IPS-18c (cell line): Measurements from ENCODE around the gene ATP6V1E1.
"Not testable (repeated sequence)": the region's sequence is repeated elsewhere in the genome, so short reads cannot be mapped to it uniquely, and the experiment has no call there.

Experiments used
- H3K4me3 ChIP-seq: 2 replicates; pipeline ENCODE4 v1.7.0; 2013; ENCODE audit warnings: low read depth, mild to moderate bottlenecking, low read length, moderate library complexity; ENCODE audit not compliant: insufficient read depth
- H3K9me3 ChIP-seq: one replicate; pipeline ENCODE4 v1.6.1; 2013; ENCODE audit warnings: mild to moderate bottlenecking, low read length, moderate library complexity; ENCODE audit not compliant: control insufficient read depth, insufficient read depth

Gene ATP6V1E1

DNA sequence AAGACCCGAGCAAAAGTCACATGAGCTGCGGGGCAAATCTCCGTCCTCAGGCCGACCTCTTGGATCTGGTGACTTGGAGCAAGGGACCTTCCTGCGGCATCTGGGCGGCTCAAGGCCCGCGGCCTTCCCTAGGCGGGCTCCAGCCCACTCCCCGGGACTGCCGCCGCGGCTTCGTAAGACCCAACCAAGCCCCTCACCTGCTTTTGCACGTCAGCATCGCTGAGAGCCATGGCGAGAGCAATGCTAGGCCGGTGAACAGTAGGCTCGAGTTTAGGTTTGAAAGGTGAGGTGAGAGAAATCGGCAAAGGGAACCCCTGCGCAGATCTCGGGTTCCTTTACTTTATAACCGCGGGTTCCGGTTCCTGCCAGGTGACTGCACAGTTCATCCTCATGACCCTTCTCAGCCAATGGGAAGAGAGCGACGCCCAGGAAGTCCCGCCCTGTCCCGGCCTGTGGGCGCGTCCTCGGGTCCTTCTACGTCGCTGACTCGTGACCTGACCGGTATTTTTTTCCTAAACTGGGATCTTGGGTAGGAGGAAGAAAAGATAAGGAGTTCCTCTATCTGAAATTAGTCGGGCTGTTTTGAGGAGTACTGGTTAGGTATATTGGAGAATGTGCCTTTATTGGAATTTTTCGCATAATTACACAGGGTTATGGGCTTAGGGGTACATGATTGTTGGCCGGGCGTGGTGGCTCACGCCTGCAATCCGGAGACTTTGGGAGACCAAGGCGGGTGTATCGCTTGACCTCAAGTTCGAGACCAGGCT, at the start of gene ATP6V1E1:
TSS of gene ATP6V1E1 (minus strand) at position 344 of the 767 bp plus-strand sequence. CDS start at position 230, 114 bp downstream.
- Histone ChIP-seq H3K4me3 (peak within 1 kb of the TSS; percentile 92), H3K9me3 (no peaks in the 10 kb centered on the region)

DNA sequence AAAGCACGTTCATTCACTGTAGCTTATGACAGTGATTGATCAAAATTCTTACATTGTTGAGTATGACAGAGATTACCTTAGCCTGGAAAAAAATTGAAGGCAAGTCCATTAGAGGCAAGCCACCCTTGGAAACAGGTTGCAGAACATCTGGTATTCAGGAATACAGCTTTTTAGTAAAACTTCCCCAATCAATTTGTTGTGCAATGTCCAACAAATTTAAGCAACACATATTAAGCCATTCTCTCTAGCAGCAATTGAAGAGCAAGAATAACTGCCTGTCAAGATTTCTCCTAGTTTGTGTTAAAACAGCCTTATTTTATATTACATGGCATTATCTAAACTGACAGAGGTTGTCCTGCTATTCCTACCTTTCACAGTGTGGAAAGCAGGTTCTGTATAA, 47.0 kb upstream of the ATP6V1E1 start:
- H3K9me3 ChIP-seq: no peaks in the 10 kb centered on the region
- H3K4me3 ChIP-seq: no peak overlapping the region

DNA sequence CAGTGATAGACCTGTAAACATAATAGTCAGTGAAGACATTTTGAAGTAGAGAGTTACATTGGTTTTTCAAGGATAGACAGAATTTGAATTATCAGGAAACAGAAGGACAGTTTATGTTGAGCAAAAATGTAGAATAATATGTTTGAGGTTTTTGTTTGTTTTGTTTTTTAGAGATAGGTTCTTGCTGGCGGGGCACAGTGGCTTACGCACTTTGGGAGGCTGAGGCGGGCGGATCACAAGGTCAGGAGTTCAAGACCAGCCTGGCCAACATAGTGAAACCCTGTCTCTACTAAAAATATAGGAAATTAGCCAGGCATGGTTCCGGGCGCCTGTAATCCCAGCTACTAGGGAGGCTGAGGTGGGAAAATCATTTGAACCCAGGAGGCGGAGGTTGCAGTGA, 45.6 kb upstream of the ATP6V1E1 start:
- no peaks in the 10 kb centered on the region for H3K9me3 ChIP-seq
- no peak overlapping the region for H3K4me3 ChIP-seq

DNA sequence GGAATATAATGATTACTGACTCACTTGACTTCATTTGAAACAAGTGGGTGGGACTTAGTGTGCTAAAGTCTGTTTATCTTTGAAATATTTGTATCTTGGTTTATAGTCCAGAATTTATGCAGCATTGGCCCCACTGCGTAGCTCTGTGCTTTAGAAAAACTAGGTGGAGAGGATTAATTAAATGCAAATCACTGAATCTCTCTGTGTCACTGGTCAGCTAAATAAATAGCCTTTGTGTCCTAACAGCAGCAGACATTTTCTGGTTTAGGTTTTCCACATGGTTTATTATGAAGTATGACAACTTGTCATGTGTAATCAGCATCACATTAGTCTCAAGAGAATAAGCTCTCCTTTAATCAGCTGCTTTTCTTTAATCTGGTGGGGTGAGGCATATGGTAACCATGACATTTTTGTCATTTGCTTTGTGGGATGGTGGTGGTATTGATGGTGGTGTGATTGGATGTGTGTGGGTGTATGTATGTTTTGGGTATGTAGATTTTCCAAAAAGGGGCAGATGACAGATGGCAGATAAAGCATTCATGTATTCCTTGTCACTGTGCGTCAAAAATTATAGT, 44.0 kb upstream of the ATP6V1E1 start:
- Histone ChIP-seq H3K9me3 (no peaks in the 10 kb centered on the region), H3K4me3 (no peak overlapping the region)

DNA sequence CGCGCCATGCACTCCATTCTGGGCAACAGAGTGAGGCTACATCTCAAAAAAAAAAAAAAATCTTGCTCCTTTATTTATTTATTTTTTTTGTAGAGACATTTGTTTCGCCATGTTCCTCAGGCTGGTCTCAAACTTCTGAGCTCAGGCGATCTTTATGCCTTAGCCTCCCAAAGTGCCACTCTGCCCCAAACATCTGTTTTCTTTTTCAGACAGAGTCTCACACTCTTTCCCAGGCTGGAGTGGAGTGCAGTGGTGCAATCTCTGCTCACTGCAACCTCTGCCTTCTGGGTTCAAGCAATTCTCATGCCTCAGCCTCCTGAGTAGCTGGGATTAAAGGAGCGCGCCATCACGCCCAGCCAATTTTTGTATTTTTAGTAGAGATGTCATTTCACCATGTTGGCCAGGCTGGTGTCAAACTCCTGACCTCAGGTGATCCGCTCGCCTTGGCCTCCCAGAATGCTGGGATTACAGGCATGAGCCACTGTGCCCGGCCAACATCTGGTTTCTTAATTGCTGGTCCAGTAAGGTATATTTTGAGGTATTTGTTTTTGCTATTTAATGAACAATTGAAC, 43.1 kb upstream of the ATP6V1E1 start:
- not testable (repeated sequence) for H3K9me3 ChIP-seq, H3K4me3 ChIP-seq

DNA sequence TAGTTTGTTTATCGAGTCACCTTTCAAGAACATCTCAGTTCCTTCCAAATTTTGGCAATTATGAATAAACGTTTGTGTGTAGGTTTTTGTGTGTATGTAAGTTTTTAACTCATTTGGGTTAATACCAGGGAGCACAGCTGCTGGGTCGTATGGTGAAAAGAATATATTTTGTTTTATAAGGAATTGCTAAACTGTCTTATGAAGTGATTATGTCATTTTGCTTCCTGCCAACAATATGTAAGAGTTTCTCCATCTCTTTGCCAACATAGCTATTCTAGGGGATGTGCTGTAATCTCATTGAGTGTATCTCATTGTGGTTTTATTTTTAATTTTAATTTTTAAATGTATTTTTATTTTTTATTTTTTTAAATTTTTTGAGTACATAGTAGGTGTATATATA, 37.3 kb upstream of the ATP6V1E1 start:
- Histone ChIP-seq H3K4me3 (no peak overlapping the region), H3K9me3 (peaks cover 11% of the 10 kb centered on the region)

DNA sequence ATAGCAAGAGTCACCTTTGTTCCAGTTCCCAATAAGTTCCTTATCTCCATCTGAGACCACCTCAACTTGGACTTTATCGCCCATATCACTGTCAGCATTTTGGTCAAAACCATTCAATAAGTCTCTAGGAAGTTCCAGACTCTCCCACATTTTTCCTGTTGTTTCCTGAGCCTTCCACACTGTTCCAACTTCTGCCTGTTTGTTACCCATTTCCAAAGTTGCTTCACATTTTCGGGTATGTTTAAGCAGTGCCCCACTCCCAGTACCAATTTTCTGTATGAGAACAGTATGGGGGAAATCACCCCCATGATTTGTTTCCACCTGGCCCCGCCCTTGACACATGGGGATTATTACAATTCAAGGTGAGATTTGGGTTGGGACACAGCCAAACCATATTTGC, 36.7 kb upstream of the ATP6V1E1 start:
- peaks cover 11% of the 10 kb centered on the region for H3K9me3 ChIP-seq

DNA sequence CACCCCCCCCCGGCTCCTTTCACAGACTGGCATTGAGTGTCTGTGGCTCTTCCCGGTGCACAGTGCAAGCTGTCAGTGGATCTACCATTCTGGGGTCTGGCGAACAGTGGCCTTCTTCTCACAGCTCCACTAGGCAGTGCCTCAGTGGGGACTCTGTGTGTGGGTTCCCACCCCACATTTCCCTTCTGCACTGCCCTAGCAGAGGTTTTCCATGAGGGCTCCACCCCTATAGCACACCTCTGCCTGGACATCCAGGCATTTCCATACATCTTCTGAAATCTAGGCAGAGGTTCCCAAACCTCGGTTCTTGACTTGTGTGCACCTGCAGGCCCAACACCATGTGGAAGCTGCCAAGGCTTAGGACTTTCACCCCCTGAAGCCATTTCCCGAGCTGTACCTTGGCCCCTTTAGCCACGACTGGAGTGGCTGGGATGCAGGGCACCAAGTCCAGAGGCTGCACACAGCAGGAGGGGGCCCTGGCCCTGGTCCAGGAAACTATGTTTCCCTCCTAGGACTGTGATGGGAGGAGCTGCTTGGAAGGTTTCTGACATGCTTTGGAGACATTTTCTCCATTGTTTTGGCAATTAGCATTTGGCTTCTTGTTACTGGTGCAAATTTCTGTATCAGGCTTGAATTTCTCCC, 36.0 kb upstream of the ATP6V1E1 start:
- Histone ChIP-seq H3K9me3 (peaks cover 11% of the 10 kb centered on the region), H3K4me3 (no peak overlapping the region)

More for the DNA sequence above, 36.7 kb upstream of the ATP6V1E1 start:
- no peak overlapping the region for H3K4me3 ChIP-seq

DNA sequence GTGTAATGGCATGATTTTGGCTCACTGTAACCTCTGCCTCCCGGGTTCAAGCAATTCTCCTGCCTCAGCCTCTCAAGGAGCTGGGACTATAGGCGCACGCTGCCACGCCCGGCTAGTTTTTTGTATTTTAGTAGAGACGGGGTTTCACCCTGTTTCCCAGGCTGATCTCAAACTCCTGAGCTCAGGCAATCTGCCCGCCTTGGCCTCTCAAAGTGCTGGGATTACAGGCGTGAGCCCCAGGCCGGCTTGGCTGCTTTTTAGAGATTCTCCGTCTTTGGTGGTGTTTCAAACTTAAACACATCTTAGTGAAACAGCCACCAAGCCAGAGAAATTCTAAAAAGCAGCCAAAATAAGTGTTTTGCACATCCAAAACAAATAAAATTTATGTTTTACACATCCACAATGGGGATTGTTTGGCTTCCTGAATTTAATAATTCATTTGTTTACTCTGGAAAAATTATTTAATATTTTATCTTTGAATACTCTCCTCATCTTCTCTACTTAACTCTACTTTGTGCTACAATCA, 28.4 kb upstream of the ATP6V1E1 start:
- H3K4me3 ChIP-seq: no peak overlapping the region

DNA sequence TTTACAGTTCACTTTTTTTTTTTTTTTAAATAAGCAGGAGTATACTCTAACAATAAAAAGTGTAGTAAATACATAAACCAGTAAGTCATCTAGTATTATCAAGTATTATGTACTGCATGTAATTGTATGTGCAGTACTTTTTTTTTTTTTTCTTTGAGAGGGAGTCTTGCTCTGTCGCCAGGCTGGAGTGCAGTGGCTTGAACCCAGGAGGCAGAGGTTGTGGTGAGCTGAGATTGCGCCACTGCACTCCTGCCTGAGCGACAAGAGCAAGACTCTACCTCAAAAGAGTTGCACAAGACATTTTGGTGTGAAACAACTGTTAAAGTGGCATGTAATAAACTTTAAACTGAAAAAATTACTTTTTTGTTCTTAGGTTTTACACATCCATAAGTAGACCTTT, 26.7 kb upstream of the ATP6V1E1 start:
- Histone ChIP-seq H3K9me3 (no peaks in the 10 kb centered on the region), H3K4me3 (no peak overlapping the region)

More for the DNA sequence above, 28.4 kb upstream of the ATP6V1E1 start:
- H3K9me3 ChIP-seq: no peaks in the 10 kb centered on the region

DNA sequence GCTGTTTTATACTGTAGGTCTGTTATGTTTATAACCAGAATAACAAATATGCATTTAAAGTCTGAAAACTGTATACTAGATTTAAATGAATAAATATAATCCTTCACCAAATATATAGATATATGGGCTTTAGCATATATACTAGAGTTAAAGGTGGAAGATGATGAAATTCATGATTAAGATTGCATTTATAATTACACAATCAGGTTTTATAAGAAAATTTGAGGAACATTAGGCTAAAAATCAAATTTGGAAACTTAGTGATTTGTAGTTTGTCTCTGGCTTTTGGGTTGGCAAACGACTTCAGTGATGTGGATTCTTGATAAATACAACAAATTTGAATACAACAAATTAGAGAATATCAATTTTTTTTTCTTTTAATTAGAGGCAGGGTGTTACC, 20.0 kb upstream of the ATP6V1E1 start:
- no peaks in the 10 kb centered on the region for H3K9me3 ChIP-seq
- no peak overlapping the region for H3K4me3 ChIP-seq

DNA sequence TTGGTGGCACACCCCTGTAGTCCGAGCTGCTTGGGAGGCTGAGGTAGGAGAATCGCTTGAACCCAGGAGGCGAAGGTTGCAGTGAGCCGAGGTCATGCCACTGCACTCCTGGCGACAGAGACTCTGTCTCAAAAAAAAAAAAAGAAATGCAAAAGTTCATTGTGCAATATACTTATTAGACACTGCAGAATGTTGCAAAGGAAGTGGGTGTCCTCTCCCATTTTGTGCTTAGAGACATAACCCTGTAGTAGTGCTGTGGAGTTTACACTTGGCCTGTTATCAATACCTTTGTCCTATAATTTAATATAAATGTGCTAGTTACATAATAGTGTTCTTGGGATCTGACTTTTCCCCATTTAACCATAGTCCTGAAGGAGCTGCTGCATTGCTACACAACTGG, 19.4 kb upstream of the ATP6V1E1 start:
- no peaks in the 10 kb centered on the region for H3K9me3 ChIP-seq

DNA sequence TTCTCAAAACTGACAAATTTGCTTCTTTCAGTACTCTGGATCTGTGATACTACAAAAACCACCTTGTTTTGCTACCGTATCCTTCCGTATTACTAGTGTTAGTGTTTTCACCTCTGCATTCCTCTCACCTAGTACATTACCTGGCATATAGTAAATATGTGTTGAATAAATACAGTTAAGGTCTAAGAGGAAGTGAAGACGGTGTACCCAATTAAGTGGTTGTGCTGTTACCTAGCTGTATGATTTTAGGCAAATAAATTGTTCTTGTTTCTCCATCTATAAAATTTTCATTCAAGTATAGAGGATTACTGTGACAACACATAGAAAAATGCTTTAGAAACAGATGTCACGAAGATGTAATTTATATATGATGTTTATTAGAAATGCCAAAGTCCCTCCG, 18.9 kb upstream of the ATP6V1E1 start:
- H3K9me3 ChIP-seq: no peaks in the 10 kb centered on the region
- H3K4me3 ChIP-seq: no peak overlapping the region

More for the DNA sequence above, 19.4 kb upstream of the ATP6V1E1 start:
- no peak overlapping the region for H3K4me3 ChIP-seq

DNA sequence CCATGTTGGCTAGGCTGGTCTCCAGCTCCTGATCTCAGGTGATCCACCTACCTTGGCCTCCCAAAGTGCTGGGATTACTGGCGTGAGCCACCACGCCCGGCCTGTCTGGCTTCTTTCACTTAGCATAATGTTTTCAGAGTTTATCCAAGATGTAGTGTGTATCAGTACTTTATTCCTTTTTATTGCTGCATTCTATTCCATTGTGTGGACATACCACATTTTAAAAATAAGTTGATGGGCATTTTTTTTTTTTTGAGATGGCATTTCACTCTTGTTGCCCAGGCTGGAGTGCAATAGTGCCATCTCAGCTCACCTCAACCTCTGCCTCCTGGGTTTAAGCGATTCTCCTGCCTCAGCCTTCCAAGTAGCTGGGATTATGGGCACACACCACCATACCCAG, 13.8 kb upstream of the ATP6V1E1 start:
- H3K9me3 ChIP-seq, H3K4me3 ChIP-seq: not testable (repeated sequence)

DNA sequence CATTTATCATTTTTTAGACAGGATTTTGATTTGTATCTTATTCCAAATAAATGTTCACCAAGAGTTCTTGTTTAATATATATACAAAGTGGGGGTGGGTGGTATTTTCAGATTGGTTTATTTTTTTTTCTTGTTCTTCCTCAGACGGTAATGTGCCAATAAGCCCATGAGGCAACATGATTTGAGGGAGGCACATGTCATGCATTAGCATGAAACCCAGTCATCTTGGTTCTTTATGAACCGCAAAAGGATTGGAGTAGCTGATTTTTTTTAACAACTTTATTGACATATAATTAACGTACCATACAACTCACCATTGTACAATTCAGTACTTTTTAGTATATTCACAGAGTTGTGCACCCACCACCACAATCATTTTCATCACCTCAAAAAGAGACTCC, 12.7 kb upstream of the ATP6V1E1 start:
- Histone ChIP-seq H3K4me3 (no peak overlapping the region), H3K9me3 (peaks cover 4% of the 10 kb centered on the region)

DNA sequence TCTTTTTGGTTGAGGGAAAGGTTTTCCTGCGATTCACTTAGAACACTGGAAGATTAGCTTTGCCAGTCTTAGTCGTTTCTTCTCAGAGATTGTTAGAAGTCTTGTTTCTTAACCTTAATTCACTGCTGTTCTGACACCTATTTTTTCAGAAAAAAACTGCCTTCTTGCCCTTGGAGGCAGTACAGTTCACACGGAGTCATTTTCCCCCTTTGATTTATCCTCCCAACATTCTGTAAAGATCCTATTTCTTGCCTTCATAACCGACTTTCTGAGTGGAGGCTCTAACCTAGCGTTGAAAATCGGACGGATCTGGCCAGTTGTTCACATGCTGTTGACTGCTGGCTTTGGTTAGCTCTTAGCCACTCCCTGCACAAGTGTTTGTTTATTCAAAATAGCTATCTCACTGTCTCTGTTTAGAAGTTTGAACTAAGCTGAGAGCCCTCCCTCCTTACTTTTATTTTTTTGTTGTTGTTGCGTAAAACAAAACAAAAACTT, 10.7 kb upstream of the ATP6V1E1 start:
- H3K4me3 ChIP-seq: peak overlapping the region; percentile 92
- peaks cover 4% of the 10 kb centered on the region for H3K9me3 ChIP-seq

DNA sequence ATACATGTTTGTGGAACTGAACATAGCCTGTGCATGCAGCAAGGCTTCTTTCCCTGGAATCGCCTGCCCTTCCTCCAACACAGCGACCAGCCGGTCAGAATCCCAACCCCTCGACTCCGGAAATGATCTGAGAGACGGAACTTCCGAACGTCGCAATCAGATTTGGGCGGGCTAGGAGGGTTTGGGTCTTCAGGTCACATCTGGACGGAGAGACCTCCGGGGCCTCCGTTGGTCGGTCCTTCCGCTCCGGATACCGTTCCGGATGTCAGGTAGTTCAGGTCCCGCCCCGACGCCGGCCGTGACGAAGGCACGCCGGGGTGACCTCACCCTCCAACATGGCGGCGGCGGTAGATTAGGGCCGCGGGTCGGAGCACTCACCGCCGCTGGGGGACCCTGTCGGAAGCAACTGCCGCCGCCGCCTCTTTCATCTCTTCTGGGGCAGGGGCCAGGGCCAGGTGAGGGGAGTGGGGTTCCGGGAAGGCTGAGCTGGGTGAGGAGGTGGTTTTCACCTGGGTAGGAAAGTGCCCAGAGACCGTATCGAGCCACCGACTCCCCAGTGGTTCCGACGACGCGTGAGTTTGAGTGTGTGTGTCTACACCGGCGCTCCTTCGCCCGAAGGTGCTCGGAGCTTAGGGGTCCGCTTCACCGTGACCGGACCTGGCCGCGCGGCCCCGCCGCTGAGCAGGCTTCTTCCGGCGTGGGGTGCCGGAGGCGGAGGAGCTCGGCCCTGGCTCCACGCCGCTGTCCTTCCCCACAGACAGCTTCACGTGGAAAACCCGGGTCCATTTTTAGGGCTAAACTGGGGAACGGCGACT, 10.1 kb upstream of the ATP6V1E1 start, which contains the start of gene BCL2L13:
TSS of gene BCL2L13 (plus strand) at position 326 of the 815 bp plus-strand sequence. CDS start 16,955 bp downstream, outside the sequence.
- Histone ChIP-seq H3K4me3 (peak within 1 kb of the TSS; percentile 92), H3K9me3 (peaks cover 4% of the 10 kb centered on the region)
